Upper lobe of left lung (tissue), 6 donors: ENCODE measurements around the gene C2orf68. TPM values are rescaled to one million over a fixed set of nuclear protein-coding genes. Genes with fewer than 3 reads are reported as not detected.

Source experiments
- ATAC-seq, 2 donors: fragments of 200-7000 bp; cut with Tn5 transposase; one replicate each; pipeline ENCODE4 v1.9.1; 2022; ENCODE audit warnings: mild to moderate bottlenecking in 2 of 2, moderate library complexity in 2 of 2; ENCODE audit not compliant: low FRiP score in 2 of 2
- DNase-seq, 2 donors: peaks; one replicate each; pipeline ENCODE4 v3.0.0-alpha.2; 2019 to 2020
- H3K27ac ChIP-seq, 4 donors: fragments of 200-600 bp; sonication (generic); one replicate each; pipeline ENCODE4 v1.5.1; 2016 to 2019
- H3K27me3 ChIP-seq, 4 donors: fragments of 200-600 bp; sonication (generic); one replicate each; pipeline ENCODE4 v1.5.1; 2017 to 2019
- H3K36me3 ChIP-seq, 4 donors: fragments of 200-600 bp; sonication (generic); one replicate each; pipeline ENCODE4 v1.5.1; 2016 to 2019
- H3K4me1 ChIP-seq, 4 donors: fragments of 200-600 bp; sonication (generic); one replicate each; pipeline ENCODE4 v1.5.1; 2018 to 2019
- H3K4me3 ChIP-seq, 4 donors: fragments of 200-600 bp; sonication (generic); one replicate each; pipeline ENCODE4 v1.5.1; 2017 to 2019; ENCODE audit warnings: mild to moderate bottlenecking in 2 of 4, moderate library complexity in 1 of 4
- H3K9me3 ChIP-seq, 4 donors: fragments of 200-600 bp; sonication (generic); one replicate each; pipeline ENCODE4 v1.5.1; 2018 to 2019
- EP300 ChIP-seq, 4 donors: sonication (generic); formaldehyde crosslinking; IDR thresholded peaks; one replicate each; pipeline ENCODE4 v1.5.1; 2017; ENCODE audit warnings: antibody characterized with exemption in 4 of 4, control low read depth in 2 of 4
- POLR2A ChIP-seq, 4 donors: fragments of 450-650 bp; IDR thresholded peaks; one replicate each; pipeline ENCODE4 v1.5.1; 2016 to 2017; ENCODE audit warnings: antibody characterized with exemption in 4 of 4, mild to moderate bottlenecking in 2 of 4
- POLR2AphosphoS5 ChIP-seq, 2 donors: sonication (generic); formaldehyde crosslinking; IDR thresholded peaks; one replicate each; pipeline ENCODE4 v1.5.1; 2017; ENCODE audit warnings: antibody characterized with exemption in 2 of 2
- WGBS, 2 donors: methylation state at CpG; one replicate each; pipeline ENCODE4 v1.1.5; 2017 to 2018; 5-methylcytosine and 5-hydroxymethylcytosine counted together
- total RNA-seq, 6 donors: library from RNA; depleted of rRNA in 4 of 6; stranded (reverse); fragments of >200 nt in 4 of 6; gene quantifications; one replicate each; pipeline versions ENCODE4 v1.1.0 to v1.2.1, GENCODE V29; 2016 to 2021
- TF ChIP-seq, protein P1 (sequence below), 6 experiments: fragments of 450-650 bp in 4 of 6; fragments of 200-600 bp in 2 of 6; sonication (generic) in 2 of 6; IDR thresholded peaks; one replicate each; pipeline ENCODE4 v1.5.1; 2016 to 2019; ENCODE audit warnings: antibody characterized with exemption in 6 of 6
- donor health status: DM: no; HTN: no; CAD: no; lungs with moderate emphysema.
- donor health status: DM: no; HTN: yes; CAD: no; lungs with severe emphysema.

The C2orf68 gene
- total RNA-seq, 6 donors from 2014 or later: 24.6 to 46.1 (median 34.0) TPM

DNA sequence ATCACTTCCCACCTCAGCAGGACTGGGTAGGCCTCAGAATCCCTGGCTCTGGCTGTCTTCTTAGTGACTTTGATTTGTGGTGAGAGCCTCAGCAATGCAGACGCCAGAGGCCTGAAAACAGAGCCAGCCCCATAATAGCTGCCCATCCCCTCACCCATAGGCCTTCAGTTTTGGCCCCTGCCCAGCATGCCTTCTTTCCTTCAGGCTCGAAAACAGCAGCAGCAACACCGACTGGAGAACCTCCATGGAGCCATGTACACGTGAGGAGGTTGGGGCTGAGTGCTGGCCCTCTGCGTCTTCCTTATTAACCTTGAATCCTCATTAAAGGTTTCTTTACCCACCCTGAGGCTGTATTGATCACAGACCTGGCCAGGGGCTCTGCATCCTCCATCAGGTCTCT is 14.6 kb downstream of the C2orf68 start:
- Histone ChIP-seq H3K27me3 (no peaks in the 10 kb centered on the region), H3K4me1 (peaks cover 26 to 51% (median 39%) of the 10 kb centered on the region in 4 donors), H3K36me3 (peaks cover 9 to 46% (median 23%) of the 10 kb centered on the region in 4 donors), H3K9me3 (no peaks in the 10 kb centered on the region), H3K4me3 (no peak overlapping the region), H3K27ac (peak overlapping the region in 1 of 4 donors; percentile 96)
- TF ChIP-seq EP300 (IDR thresholded peaks at IDR 0.05) (no peak), POLR2A (IDR thresholded peaks at IDR 0.05) (no peak), POLR2AphosphoS5 (IDR thresholded peaks at IDR 0.05) (no peak)
- TF ChIP-seq, protein P1, sequence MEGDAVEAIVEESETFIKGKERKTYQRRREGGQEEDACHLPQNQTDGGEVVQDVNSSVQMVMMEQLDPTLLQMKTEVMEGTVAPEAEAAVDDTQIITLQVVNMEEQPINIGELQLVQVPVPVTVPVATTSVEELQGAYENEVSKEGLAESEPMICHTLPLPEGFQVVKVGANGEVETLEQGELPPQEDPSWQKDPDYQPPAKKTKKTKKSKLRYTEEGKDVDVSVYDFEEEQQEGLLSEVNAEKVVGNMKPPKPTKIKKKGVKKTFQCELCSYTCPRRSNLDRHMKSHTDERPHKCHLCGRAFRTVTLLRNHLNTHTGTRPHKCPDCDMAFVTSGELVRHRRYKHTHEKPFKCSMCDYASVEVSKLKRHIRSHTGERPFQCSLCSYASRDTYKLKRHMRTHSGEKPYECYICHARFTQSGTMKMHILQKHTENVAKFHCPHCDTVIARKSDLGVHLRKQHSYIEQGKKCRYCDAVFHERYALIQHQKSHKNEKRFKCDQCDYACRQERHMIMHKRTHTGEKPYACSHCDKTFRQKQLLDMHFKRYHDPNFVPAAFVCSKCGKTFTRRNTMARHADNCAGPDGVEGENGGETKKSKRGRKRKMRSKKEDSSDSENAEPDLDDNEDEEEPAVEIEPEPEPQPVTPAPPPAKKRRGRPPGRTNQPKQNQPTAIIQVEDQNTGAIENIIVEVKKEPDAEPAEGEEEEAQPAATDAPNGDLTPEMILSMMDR (IDR thresholded peaks at IDR 0.05): no peak
- no peak for DNase-seq
- WGBS, 2 donors: 79 to 87% methylated on average over 5 of the region's 5 CpGs
- ATAC-seq: no peak

DNA sequence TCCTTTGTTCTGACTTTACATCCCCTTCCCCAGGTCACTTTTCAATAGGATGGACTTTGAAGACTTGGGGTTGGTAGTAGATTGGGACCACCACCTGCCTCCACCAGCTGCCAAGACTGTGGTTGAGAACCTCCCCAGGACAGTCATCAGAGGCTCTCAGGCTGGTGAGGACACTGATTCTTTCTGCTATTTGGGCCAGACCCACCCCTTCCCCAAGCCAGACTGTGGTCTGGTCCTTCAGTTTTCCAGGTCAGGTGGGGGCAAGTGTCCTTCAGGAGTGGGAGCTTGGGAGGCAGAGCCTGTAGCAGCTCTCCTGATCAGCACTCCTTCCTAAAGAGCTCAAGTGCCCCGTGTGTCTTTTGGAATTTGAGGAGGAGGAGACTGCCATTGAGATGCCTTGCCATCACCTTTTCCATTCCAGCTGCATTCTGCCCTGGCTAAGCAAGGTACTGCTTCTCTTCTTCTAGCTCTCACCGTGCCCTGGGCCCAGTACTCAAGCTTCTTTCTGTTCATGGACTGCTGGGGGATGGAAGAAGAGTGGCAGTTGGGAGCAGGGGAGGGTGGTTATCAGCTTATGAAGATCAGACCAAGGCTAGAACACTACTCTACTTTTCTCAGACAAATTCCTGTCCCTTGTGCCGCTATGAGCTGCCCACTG is 15.3 kb downstream of the C2orf68 start:
- peaks cover 30 to 50% (median 41%) of the 10 kb centered on the region in 4 donors for H3K4me1 ChIP-seq
- 65 to 73% methylated on average over 1 to 3 of the region's 3 CpGs for WGBS, 2 donors
- H3K27ac ChIP-seq: peak overlapping the region; percentile 86 to 97 (median 94)

DNA sequence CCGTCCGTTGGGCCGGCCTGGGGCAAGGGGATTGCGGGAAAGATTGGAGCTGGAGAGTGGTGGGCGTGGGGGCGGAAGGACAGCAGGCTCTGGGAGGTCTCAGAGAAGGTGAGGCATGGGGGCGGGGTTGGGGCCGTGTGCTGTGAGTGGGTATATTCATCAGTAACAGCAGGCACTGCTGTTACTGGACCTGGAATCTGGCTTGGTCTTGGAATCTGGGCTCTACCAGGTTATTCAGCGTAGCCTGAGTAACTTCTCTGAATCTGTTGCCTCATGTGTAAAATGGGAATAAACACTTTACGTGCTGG is 15.9 kb downstream of the C2orf68 start:
- TF ChIP-seq EP300 (IDR thresholded peaks at IDR 0.05) (no peak), POLR2A (IDR thresholded peaks at IDR 0.05) (no peak), POLR2AphosphoS5 (IDR thresholded peaks at IDR 0.05) (no peak)
- TF ChIP-seq, protein P1 (IDR thresholded peaks at IDR 0.05): no peak
- H3K4me1 ChIP-seq: peaks cover 30 to 50% (median 41%) of the 10 kb centered on the region in 4 donors
- 1 to 2% methylated on average over 9 to 10 of the region's 10 CpGs for WGBS, 2 donors
- peak overlapping the region; percentile 34 to 88 (median 83) for H3K4me3 ChIP-seq
- DNase-seq (no peak), ATAC-seq (no peak)
- H3K27ac ChIP-seq: peak overlapping the region; percentile 86 to 97 (median 94)
- H3K36me3 ChIP-seq: peaks cover 9 to 46% (median 23%) of the 10 kb centered on the region in 4 donors
- no peaks in the 10 kb centered on the region for H3K9me3 ChIP-seq
- H3K27me3 ChIP-seq: no peaks in the 10 kb centered on the region

More for the DNA sequence above, 15.3 kb downstream of the C2orf68 start:
- peak overlapping the region; percentile 34 to 88 (median 83) for H3K4me3 ChIP-seq
- no peaks in the 10 kb centered on the region for H3K9me3 ChIP-seq
- DNase-seq: no peak
- ATAC-seq: no peak
- H3K27me3 ChIP-seq: no peaks in the 10 kb centered on the region
- TF ChIP-seq, protein P1 (IDR thresholded peaks at IDR 0.05): no peak
- TF ChIP-seq EP300 (IDR thresholded peaks at IDR 0.05) (no peak), POLR2AphosphoS5 (IDR thresholded peaks at IDR 0.05) (no peak)
- H3K36me3 ChIP-seq: peaks cover 9 to 46% (median 23%) of the 10 kb centered on the region in 4 donors

DNA sequence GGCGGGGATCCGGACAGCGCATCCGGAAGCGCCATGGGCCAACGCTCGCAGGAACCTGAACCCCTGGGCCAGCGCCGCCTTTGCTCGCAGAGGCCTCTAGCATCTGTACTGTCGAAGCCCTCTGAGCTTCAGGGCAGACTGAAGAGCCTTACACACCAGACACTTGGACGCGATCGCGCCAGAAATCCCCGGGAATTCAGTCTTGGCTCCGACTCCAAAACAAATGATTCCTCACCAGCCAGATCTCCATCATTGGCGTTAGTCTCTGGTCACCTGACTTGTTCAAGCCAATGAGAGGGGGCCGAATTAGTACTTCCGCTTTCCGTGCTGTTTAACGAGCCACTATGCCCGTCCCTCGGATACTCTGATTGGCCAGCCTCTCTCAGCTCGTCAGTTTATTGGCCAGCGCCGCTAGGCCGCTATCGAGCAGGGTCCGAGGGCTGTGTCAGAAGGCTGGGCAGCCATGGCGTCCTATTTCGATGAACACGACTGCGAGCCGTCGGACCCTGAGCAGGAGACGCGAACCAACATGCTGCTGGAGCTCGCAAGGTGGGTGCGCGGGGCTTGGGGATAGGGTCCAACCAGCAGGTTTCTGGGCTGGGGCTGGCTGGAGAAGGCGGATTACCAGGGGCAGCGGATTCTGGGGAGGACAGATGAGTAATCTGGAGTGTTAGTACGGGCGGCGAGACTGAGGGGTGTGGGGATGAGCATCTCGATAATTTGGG is 16.4 kb downstream of the C2orf68 start, which contains the start of gene RNF181:
Gene RNF181, plus strand, starts transcription at position 445 of the 725 bp plus-strand sequence. Its CDS starts 19 bp downstream, at position 464.
- DNase-seq: peak; percentile 87 to 99
- peak; percentile 96 to 97 for ATAC-seq
- H3K4me1 ChIP-seq: peaks cover 35 to 53% (median 42%) of the 10 kb centered on the region in 4 donors
- H3K36me3 ChIP-seq: peaks cover 9 to 42% (median 23%) of the 10 kb centered on the region in 4 donors
- H3K27me3 ChIP-seq: no peaks in the 10 kb centered on the region
- WGBS, 2 donors: 0% methylated on average over 33 to 47 of the region's 47 CpGs
- peak within 1 kb of the TSS; percentile 86 to 97 (median 94) for H3K27ac ChIP-seq
- peak within 1 kb of the TSS; percentile 34 to 88 (median 83) for H3K4me3 ChIP-seq
- H3K9me3 ChIP-seq: no peaks in the 10 kb centered on the region
- TF ChIP-seq POLR2AphosphoS5 (IDR thresholded peaks at IDR 0.05) (peak; percentile 85 to 97), POLR2A (IDR thresholded peaks at IDR 0.05) (peak in 3 of 4 donors; percentile 59 to 93 (median 66)), EP300 (IDR thresholded peaks at IDR 0.05) (peak in 1 of 4 donors; percentile 10)
- TF ChIP-seq, protein P1 (IDR thresholded peaks at IDR 0.05): no peak
